ENCODE results near the gene OR1N1. TPM values are rescaled to one million over a fixed set of nuclear protein-coding genes. Genes with fewer than 3 reads are reported as not detected.
"Not testable (repeated sequence)": the region's sequence is repeated elsewhere in the genome, so short reads cannot be mapped to it uniquely, and the experiment has no call there.

The OR1N1 gene
- total and polyA plus RNA-seq, 2 donors (not counting 1 experiment from before 2014, with no cell fraction given) = not detected

DNA sequence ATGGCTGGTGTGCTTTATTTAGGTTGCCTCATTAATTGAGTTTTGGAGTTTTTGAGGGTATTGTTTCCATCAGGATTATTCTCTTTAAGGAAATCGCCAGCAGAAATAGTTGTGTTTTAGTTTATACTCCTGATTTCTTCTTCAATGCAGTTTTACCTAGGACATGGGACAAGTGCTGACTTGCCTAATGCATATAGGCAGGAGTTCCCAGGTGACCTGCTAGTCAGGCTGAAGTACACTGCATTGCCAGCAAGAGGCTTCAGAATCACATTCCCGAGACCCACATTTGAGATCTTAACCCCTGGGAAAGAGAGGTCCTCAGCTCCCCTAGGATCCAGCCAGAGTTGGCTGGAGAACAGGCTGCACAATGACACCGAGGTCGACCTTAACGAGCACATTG is 24.3 kb upstream of the OR1N1 start:
- H3K4me2 ChIP-seq (ENCODE audit: extremely low read depth, insufficient read depth, low read length) = no peak overlapping the region
- H3K4me1 ChIP-seq (ENCODE audit: control insufficient read depth, extremely low read depth, insufficient read depth, low read length) = no peaks in the 10 kb centered on the region
- H2AFZ ChIP-seq (ENCODE audit: low read length) = no peak overlapping the region
- no peaks in the 10 kb centered on the region for H4K20me1 ChIP-seq (ENCODE audit: control insufficient read depth, extremely low read depth, insufficient read depth, low read length)
- no peaks in the 10 kb centered on the region for H3K9me3 ChIP-seq (ENCODE audit: control insufficient read depth, insufficient read depth, low read depth, low read length)
- no peak overlapping the region for H3K27ac ChIP-seq (ENCODE audit: insufficient read depth, low read length)
- TF ChIP-seq EZH2 (IDR thresholded peaks at IDR 0.05; ENCODE audit: low read length, missing control alignments) = no peak
- TF ChIP-seq, protein P1, sequence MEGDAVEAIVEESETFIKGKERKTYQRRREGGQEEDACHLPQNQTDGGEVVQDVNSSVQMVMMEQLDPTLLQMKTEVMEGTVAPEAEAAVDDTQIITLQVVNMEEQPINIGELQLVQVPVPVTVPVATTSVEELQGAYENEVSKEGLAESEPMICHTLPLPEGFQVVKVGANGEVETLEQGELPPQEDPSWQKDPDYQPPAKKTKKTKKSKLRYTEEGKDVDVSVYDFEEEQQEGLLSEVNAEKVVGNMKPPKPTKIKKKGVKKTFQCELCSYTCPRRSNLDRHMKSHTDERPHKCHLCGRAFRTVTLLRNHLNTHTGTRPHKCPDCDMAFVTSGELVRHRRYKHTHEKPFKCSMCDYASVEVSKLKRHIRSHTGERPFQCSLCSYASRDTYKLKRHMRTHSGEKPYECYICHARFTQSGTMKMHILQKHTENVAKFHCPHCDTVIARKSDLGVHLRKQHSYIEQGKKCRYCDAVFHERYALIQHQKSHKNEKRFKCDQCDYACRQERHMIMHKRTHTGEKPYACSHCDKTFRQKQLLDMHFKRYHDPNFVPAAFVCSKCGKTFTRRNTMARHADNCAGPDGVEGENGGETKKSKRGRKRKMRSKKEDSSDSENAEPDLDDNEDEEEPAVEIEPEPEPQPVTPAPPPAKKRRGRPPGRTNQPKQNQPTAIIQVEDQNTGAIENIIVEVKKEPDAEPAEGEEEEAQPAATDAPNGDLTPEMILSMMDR (conservative IDR thresholded peaks at IDR 0.05 in 1 of 2, IDR thresholded peaks at IDR 0.05 in 1 of 2; ENCODE audit: low read depth in 1 of 2, low read length in 2 of 2) = no peak
- no peaks in the 10 kb centered on the region for H3K36me3 ChIP-seq (ENCODE audit: control insufficient read depth, insufficient read depth, low read length)
- no peak overlapping the region for H3K9ac ChIP-seq (ENCODE audit: insufficient read depth, low read length)
- H3K4me3 ChIP-seq (replicated peaks in 1 of 4; ENCODE audit: control extremely low read depth in 1 of 4, insufficient read depth in 1 of 4, low read depth in 3 of 4, low read length in 4 of 4) = no peak overlapping the region
- no peaks in the 10 kb centered on the region for H3K79me2 ChIP-seq (ENCODE audit: control insufficient read depth, insufficient read depth, low read length)
- no peaks in the 10 kb centered on the region for H3K27me3 ChIP-seq (ENCODE audit: control insufficient read depth, insufficient read depth, low read length)
- DNase-seq (ENCODE audit: low read depth in 2 of 2) = no peak

DNA sequence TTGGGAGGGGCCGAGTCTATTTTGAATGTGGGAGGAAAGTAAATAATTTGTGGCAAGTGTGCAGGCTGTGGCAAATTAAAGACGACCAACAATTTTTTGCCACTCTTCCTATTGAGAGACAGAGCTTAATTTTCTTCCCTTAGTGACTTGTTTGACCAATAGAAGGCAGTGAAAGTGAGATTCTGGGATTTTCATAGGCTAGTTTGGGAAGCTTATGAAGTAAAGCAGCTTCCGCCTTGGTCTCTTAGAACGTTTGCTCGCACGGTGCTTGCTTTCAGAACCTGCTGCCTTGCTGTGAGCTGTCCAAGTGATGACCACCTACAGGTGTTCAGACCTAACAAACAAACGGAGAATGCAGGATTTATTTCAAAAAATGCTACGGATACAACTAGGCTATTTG is 19.1 kb upstream of the OR1N1 start:
- Histone ChIP-seq H3K9me3 (ENCODE audit: control insufficient read depth, insufficient read depth, low read depth, low read length) (no peaks in the 10 kb centered on the region), H3K4me2 (ENCODE audit: extremely low read depth, insufficient read depth, low read length) (no peak overlapping the region), H3K27me3 (ENCODE audit: control insufficient read depth, insufficient read depth, low read length) (no peaks in the 10 kb centered on the region), H2AFZ (ENCODE audit: low read length) (no peak overlapping the region), H3K4me3 (replicated peaks in 1 of 4; ENCODE audit: control extremely low read depth in 1 of 4, insufficient read depth in 1 of 4, low read depth in 3 of 4, low read length in 4 of 4) (no peak overlapping the region), H3K36me3 (ENCODE audit: control insufficient read depth, insufficient read depth, low read length) (no peaks in the 10 kb centered on the region), H3K79me2 (ENCODE audit: control insufficient read depth, insufficient read depth, low read length) (no peaks in the 10 kb centered on the region), H3K9ac (ENCODE audit: insufficient read depth, low read length) (no peak overlapping the region), H3K4me1 (ENCODE audit: control insufficient read depth, extremely low read depth, insufficient read depth, low read length) (no peaks in the 10 kb centered on the region), H4K20me1 (ENCODE audit: control insufficient read depth, extremely low read depth, insufficient read depth, low read length) (no peaks in the 10 kb centered on the region), H3K27ac (ENCODE audit: insufficient read depth, low read length) (no peak overlapping the region)
- no peak for DNase-seq (ENCODE audit: low read depth in 2 of 2)
- TF ChIP-seq, protein P1 (conservative IDR thresholded peaks at IDR 0.05 in 1 of 2, IDR thresholded peaks at IDR 0.05 in 1 of 2; ENCODE audit: low read depth in 1 of 2, low read length in 2 of 2) = no peak
- TF ChIP-seq EZH2 (IDR thresholded peaks at IDR 0.05; ENCODE audit: low read length, missing control alignments) = no peak

- H4K20me1 ChIP-seq (ENCODE audit: control insufficient read depth, extremely low read depth, insufficient read depth, low read length) = no peaks in the 10 kb centered on the region
- no peak for DNase-seq (ENCODE audit: low read depth in 2 of 2)
Measured at GRCh38 chr9:122538757-122539156, 11.7 kb upstream of the OR1N1 start.

GRCh38 chr9:122537066-122537465 is 10.0 kb upstream of the OR1N1 start:
- H3K4me2 ChIP-seq (ENCODE audit: extremely low read depth, insufficient read depth, low read length); H3K79me2 ChIP-seq (ENCODE audit: control insufficient read depth, insufficient read depth, low read length); H3K36me3 ChIP-seq (ENCODE audit: control insufficient read depth, insufficient read depth, low read length); H2AFZ ChIP-seq (ENCODE audit: low read length); H3K4me3 ChIP-seq (replicated peaks in 1 of 4; ENCODE audit: control extremely low read depth in 1 of 4, insufficient read depth in 1 of 4, low read depth in 3 of 4, low read length in 4 of 4); DNase-seq (ENCODE audit: low read depth in 2 of 2); H3K27me3 ChIP-seq (ENCODE audit: control insufficient read depth, insufficient read depth, low read length); H4K20me1 ChIP-seq (ENCODE audit: control insufficient read depth, extremely low read depth, insufficient read depth, low read length); H3K4me1 ChIP-seq (ENCODE audit: control insufficient read depth, extremely low read depth, insufficient read depth, low read length); H3K9me3 ChIP-seq (ENCODE audit: control insufficient read depth, insufficient read depth, low read depth, low read length); H3K9ac ChIP-seq (ENCODE audit: insufficient read depth, low read length); H3K27ac ChIP-seq (ENCODE audit: insufficient read depth, low read length): not testable (repeated sequence)

More at GRCh38 chr9:122538757-122539156, 11.7 kb upstream of the OR1N1 start:
- Histone ChIP-seq H2AFZ (ENCODE audit: low read length) (no peak overlapping the region), H3K4me2 (ENCODE audit: extremely low read depth, insufficient read depth, low read length) (no peak overlapping the region), H3K27me3 (ENCODE audit: control insufficient read depth, insufficient read depth, low read length) (no peaks in the 10 kb centered on the region), H3K9ac (ENCODE audit: insufficient read depth, low read length) (no peak overlapping the region), H3K4me3 (replicated peaks in 1 of 4; ENCODE audit: control extremely low read depth in 1 of 4, insufficient read depth in 1 of 4, low read depth in 3 of 4, low read length in 4 of 4) (no peak overlapping the region), H3K9me3 (ENCODE audit: control insufficient read depth, insufficient read depth, low read depth, low read length) (no peaks in the 10 kb centered on the region), H3K27ac (ENCODE audit: insufficient read depth, low read length) (no peak overlapping the region), H3K79me2 (ENCODE audit: control insufficient read depth, insufficient read depth, low read length) (no peaks in the 10 kb centered on the region), H3K36me3 (ENCODE audit: control insufficient read depth, insufficient read depth, low read length) (no peaks in the 10 kb centered on the region), H3K4me1 (ENCODE audit: control insufficient read depth, extremely low read depth, insufficient read depth, low read length) (no peaks in the 10 kb centered on the region)
- TF ChIP-seq EZH2 (IDR thresholded peaks at IDR 0.05; ENCODE audit: low read length, missing control alignments) = no peak
- TF ChIP-seq, protein P1 (conservative IDR thresholded peaks at IDR 0.05 in 1 of 2, IDR thresholded peaks at IDR 0.05 in 1 of 2; ENCODE audit: low read depth in 1 of 2, low read length in 2 of 2) = no peak

All from fibroblast of lung (primary cell).